GM20000 (cell line): ENCODE measurements around the gene FGA.

ENCODE experiments used
- DNase-seq: peaks from one replicate; pipeline ENCODE4 v3.0.0; 2012; ENCODE audit warnings: low spot score
- TF ChIP-seq, protein P1 (sequence below): IDR thresholded peaks from 2 replicates; pipeline ENCODE4 v1.5.1; 2012; ENCODE audit warnings: mild to moderate bottlenecking, control low read depth; ENCODE audit errors: extremely low read depth, missing control alignments

Gene FGA

GRCh38 chr4:154545689-154546088 lies 44.9 kb downstream of the FGA start:
- TF ChIP-seq, protein P1, sequence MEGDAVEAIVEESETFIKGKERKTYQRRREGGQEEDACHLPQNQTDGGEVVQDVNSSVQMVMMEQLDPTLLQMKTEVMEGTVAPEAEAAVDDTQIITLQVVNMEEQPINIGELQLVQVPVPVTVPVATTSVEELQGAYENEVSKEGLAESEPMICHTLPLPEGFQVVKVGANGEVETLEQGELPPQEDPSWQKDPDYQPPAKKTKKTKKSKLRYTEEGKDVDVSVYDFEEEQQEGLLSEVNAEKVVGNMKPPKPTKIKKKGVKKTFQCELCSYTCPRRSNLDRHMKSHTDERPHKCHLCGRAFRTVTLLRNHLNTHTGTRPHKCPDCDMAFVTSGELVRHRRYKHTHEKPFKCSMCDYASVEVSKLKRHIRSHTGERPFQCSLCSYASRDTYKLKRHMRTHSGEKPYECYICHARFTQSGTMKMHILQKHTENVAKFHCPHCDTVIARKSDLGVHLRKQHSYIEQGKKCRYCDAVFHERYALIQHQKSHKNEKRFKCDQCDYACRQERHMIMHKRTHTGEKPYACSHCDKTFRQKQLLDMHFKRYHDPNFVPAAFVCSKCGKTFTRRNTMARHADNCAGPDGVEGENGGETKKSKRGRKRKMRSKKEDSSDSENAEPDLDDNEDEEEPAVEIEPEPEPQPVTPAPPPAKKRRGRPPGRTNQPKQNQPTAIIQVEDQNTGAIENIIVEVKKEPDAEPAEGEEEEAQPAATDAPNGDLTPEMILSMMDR: no peak

DNA sequence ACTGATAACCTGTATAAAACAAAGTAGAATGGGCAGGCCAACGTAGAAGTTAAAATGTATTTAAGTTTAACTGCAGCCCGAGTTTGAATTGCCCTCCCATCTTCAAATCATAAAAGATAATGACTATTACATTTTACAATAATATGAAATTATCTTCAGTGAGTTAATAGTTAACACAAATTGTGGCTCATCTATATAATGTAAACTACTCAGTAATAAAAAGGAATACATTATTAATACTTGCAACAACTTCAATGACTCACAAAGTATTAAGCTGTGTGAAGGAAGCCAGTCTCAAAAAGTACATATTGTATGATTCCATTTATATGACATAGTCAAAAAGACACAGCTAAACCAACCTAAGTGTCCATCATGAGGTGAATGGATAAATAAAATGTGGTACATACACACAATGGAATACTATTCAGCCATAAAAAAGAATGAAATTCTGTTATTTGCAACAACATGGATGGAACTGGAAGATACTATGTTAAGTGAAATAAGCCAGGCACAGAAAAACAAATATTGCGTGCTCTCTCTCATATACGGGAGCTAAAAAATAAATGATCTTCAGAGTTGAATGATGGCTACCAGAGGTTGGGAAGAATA lies 48.2 kb downstream of the FGA start:
- DNase-seq: no peak
- TF ChIP-seq, protein P1: no peak

More at GRCh38 chr4:154545689-154546088, 44.9 kb downstream of the FGA start:
- DNase-seq: no peak
